GM19397 (cell line): ENCODE measurements around the gene CCDC40.

Experiments used
- ATAC-seq: cut with Tn5 transposase; IDR thresholded peaks from one replicate; pipeline ENCODE4 v1.9.1; 2021; ENCODE audit warnings: mild to moderate bottlenecking, moderate library complexity; ENCODE audit not compliant: unreplicated experiment

Gene CCDC40

DNA sequence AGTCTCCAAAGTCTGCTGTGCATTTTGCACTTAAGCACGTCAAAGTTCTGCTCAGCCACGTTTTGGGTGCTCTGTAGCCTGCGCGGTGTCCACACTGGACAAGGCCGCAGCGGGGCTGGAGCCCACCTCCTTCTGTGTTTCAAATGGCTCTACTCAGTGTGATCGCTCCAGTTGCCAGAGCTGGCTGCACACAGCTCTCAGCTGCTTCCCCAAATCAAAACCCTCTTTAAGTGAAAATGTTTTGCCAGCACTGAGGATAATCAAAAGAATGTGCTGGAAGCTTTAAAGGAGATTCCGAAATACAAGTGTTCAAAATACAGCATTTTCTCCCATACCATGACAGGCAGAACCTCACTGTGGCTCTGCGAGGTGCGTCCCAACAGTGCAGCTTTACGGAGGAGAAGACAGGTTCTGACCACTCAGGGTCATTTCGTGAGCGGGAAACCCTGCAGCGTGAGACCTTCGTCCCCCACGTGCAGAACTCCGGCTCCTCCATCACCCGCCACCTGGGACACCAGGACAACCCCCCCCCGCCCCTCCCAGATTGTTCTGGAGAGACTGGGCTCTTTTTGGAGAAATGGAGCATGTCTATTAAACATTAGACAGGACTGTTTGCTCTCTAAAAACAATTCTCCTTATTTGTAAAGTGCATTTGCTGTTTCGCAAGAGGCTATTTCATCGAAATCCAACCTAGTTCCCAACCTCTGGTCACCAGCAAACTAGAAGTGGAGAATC, 17.4 kb upstream of the CCDC40 start:
- no peak for ATAC-seq

DNA sequence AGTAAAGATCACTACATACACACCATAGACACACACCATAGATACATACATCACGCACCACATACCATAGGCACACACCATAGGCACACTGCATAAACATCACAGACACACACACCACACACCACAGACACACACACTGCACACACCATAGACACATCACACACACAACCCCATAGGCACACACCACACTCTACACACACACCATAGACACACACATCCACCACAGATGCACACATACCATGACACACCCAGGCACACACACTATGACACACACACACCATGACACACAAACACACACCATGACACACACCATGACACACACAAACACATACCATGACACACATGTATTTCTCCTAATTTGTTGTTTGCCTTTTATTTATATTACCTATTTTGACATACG, 14.8 kb upstream of the CCDC40 start:
- ATAC-seq = no peak

DNA sequence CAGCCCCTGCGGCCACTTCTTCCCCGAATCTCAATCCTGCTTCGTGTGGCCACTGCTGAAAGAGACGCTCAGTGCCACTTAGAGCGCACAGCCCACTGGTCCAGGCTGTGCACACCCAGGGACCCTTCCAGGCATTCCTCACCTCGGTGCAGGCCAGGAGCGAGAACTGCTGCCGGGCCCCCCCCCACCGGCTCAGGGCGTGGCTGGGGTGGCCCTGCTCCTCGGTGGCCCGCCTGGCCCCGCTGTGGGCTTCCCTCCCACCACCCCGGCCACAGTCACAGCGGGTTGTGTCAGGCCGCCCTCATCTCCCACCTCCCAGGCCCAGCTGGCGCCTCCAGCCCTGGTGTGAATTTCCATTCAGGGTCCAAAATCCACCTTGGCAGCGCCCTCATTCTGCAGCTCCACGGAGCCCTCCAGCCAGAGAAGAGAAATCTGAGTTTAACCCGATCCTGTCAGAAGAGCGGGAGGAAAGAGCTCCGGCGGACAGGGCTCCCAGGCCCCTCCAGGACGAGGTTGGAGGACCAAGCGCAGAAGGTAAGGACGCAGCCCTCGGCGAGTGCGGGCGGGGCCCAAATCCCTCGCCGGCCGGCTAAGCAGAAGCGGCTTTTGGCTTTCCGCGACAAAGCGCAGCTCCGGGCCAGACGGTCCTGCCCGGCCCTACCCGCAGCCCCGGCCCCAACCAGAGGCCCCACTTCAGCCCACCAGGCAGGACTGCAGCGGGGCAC, 12.8 kb upstream of the CCDC40 start:
- ATAC-seq = no peak

DNA sequence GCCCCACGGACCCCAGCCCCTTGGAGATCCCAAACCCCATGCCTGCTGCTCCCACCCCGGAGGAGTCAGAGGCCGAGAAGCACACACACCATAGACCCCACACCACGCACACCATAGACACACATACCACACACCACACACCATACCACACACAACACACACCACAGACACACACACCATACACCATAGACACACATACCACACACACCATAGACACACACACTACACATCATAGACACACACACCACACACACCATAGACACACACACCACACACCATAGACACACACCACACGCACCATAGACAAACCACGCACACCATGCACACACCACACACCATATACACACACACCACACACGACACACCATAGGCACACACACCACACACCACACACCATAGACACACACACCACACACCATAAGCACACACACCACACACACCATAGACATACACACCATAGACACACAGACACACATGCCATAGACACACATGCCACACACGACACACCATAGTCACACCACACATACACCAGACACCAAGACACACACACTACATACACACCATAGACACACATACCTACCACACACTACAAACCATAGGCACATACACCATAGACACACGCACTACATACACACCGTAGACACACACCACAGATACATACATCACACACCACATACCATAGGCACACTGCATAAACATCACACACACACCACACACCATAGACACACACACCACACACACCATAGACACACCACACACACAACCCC, 12.1 kb upstream of the CCDC40 start:
- no peak for ATAC-seq

DNA sequence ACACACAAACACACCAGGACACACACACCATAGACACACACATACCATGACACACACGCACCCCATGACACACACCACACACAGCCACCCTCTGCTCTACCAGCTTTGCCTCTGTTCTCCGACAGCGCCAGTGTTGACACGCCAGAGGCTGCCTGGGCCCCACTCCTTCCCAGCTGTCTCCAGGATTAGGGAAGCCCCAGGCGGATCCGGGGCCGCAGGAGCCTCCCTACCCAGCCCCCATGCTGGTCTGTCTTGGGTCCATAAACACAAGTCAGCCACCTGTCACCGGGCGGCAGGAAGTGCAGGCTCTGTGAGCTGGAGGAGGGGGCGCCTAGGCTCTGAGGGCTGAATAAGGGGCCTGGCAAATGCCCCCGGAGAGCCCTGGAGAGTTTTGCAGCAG, 11.3 kb upstream of the CCDC40 start:
- ATAC-seq = no peak

DNA sequence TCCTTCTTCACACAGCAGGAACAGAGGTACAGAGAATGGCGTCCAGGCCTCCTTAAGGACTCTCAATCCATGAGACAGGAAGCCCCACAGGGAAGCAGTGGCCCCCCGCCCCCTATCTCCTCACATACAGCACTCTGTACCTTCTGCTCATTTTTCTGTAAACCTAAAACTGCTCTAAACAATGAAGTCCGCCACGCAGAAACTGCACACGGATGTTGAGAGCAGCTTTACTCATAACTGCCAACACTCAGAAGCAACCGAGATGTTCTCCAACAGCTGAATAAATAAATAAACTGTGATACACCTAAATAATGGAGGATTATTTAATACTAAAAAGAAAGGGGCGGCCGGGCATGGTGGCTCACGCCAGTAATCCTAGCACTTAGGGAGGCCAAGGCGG, 10.6 kb upstream of the CCDC40 start:
- no peak for ATAC-seq

DNA sequence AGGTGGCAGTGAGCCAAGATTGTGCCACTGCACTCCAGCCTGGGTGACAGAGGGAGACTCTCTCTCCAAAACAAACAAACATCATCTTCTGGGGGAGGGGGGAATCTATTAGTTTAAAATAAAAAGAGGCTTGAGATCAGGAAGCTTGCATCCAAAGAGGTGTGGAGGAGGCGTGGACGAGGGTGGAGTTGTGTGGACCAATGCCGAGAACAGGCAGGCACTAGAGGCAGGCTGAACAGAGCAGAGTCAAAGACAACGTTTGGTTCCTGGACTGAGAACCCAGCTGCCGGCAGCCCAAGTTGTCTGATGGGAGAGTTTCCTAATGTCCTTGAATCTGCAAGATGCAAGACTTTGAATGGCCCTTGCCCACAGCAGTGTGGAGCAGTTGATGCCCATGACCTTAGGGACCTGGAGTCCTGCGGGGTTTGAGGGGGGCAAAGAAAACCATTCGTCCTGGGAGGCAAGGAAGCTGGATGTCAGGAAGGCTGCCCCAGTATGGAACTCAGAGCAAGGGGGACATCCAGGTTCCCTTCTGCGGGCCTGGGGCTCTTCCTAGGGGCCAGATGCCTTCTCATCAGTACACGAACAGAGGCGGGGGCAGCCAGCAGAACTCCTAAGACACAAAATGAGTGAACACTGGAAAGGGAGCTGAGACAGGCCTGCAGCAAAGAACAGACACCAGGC, 9.9 kb upstream of the CCDC40 start:
- no peak for ATAC-seq

DNA sequence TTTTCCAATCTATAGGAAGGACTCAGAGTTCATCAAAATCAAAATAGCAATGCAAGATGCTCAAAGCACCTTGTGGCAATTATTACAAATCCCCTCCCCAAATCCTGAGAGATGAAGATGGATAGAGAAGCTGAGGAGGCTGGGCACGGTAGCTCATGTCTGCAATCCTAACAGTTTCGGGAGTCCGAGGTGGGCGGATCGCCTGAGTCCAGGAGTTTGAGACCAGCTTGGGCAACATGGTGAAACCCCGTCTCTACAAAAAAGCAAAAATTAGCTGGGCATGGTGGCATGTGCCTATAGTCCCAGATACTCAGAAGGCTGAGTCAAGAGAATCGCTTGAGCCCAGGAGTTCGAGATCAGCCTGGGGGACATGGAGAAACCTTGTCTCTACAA, 9.4 kb upstream of the CCDC40 start:
- no peak for ATAC-seq

DNA sequence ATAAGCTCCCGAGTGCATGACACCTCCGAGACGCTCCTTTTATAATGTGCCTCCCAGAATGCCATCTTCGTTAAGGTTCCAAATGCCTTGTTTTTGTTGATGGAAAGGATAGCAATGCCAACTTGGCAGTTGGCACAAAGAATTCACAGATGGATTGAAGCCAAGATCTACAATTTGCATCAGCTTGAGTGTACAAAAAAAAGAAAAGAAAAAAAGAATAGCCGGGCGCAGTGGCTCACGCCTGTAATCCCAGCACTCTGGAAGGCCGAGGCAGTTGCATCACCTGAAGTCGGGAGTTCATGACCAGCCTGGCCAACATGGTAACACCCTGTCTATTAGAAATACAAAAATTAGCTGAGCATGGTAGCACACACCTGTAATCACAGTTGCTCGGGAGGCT, 8.4 kb upstream of the CCDC40 start:
- no peak for ATAC-seq

- ATAC-seq = no peak
Observed at GRCh38 chr17:80029258-80029974, 7.0 kb upstream of the CCDC40 start.

- no peak for ATAC-seq
Observed at GRCh38 chr17:80030730-80031410, 5.6 kb upstream of the CCDC40 start.

- ATAC-seq = no peak
Observed at GRCh38 chr17:80031691-80032430, 4.6 kb upstream of the CCDC40 start.

DNA sequence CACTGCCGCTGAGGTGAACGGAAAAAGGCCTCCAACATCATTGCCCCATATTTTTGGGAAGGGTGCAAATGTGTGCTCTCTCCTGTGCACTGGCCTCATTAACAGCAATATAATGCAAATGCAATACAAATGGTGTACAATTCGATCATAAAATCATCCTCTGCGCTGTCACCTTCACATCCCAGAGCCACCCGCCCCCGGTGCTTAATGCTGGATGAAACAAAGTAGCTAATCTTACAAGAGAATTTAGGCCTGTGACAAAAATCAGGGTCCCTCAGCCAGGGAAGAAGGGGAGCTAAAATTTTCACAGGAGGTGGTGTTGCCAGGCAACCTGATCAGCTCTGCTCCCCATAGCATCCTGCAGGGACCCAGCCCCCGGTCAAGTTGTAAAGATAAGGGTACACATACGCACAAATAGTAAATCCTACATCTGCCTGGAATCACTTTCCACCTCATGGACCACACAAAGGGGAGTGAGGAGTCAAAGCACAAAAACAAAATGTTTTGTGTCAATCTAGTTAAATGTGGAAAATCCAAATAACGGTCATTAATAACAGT, 3.7 kb upstream of the CCDC40 start:
- ATAC-seq = no peak

- ATAC-seq = no peak
Observed at GRCh38 chr17:80033840-80034239, 2.6 kb upstream of the CCDC40 start.

- peak; percentile 23 for ATAC-seq
Observed at GRCh38 chr17:80034791-80035686, 1.4 kb upstream of the CCDC40 start.

- peak; percentile 49 for ATAC-seq
Observed at GRCh38 chr17:80035687-80035936, 830 bp upstream of the CCDC40 start, which contains the start of gene TBC1D16. TBC1D16 (minus strand) TSS chr17:80035872; CDS start chr17:80013547, 22,325 bp downstream.

GRCh38 chr17:80036715-80037477, 454 bp downstream of the CCDC40 start:
- no peak for ATAC-seq
